Tibial nerve (tissue), 4 donors: Measurements from ENCODE around the gene ZNF385B. TPM values are rescaled to one million over a fixed set of nuclear protein-coding genes. Genes with fewer than 3 reads are reported as not detected.

Experiments used
- DNase-seq, 2 donors: peaks; one replicate each; pipeline ENCODE4 v3.0.0-alpha.2; 2019; ENCODE audit warnings: low spot score in 2 of 2
- H3K27ac ChIP-seq, 4 donors: fragments of 200-600 bp; sonication (generic) in 3 of 4; one replicate each; pipeline ENCODE4 v1.5.1; 2017 to 2019; ENCODE audit warnings: mild to moderate bottlenecking in 1 of 4
- H3K27me3 ChIP-seq, 2 donors: fragments of 200-600 bp; sonication (generic) in 1 of 2; one replicate each; pipeline versions ENCODE4 v1.5.1 to v1.6.0; 2017 to 2019
- H3K36me3 ChIP-seq, 3 donors: fragments of 200-600 bp; sonication (generic); one replicate each; pipeline ENCODE4 v1.5.1; 2018 to 2019
- H3K4me1 ChIP-seq, 4 donors: fragments of 200-600 bp; sonication (generic) in 3 of 4; one replicate each; pipeline ENCODE4 v1.5.1; 2017 to 2019
- H3K4me3 ChIP-seq, 4 donors: fragments of 200-600 bp; sonication (generic) in 3 of 4; one replicate each; pipeline ENCODE4 v1.5.1; 2017 to 2019; ENCODE audit warnings: mild to moderate bottlenecking in 1 of 4, moderate library complexity in 1 of 4
- H3K9me3 ChIP-seq, 4 donors: fragments of 200-600 bp; sonication (generic) in 3 of 4; one replicate each; pipeline ENCODE4 v1.5.1; 2017 to 2019
- CTCF ChIP-seq, 5 experiments: fragments of 200-600 bp in 3 of 5; fragments of 450-650 bp in 2 of 5; sonication (generic) in 3 of 5; IDR thresholded peaks; one replicate each; pipeline ENCODE4 v1.5.1; 2016 to 2019; ENCODE audit warnings: antibody characterized with exemption in 5 of 5, mild to moderate bottlenecking in 3 of 5, moderate library complexity in 2 of 5
- EP300 ChIP-seq, 2 donors: sonication (generic); formaldehyde crosslinking; IDR thresholded peaks; one replicate each; pipeline ENCODE4 v1.6.1; 2017; ENCODE audit warnings: antibody characterized with exemption in 2 of 2, mild to moderate bottlenecking in 1 of 2
- POLR2A ChIP-seq, 2 donors: fragments of 450-650 bp; IDR thresholded peaks; one replicate each; pipeline ENCODE4 v1.6.1; 2017; ENCODE audit warnings: antibody characterized with exemption in 2 of 2, mild to moderate bottlenecking in 2 of 2, moderate library complexity in 2 of 2
- WGBS, 2 donors: methylation state at CpG; one replicate each; pipeline ENCODE4 v1.1.5; 2018; 5-methylcytosine and 5-hydroxymethylcytosine counted together
- total RNA-seq, 4 donors: library from RNA; depleted of rRNA; stranded (reverse); fragments of >200 nt; gene quantifications; one replicate each; pipeline ENCODE4 v1.1.0, GENCODE V29; 2016

Gene ZNF385B
- total RNA-seq, 4 donors from 2014 or later: 1.2 to 3.9 (median 2.6) TPM

- Histone ChIP-seq H3K27ac (no peak overlapping the region), H3K9me3 (no peaks in the 10 kb centered on the region), H3K36me3 (no peaks in the 10 kb centered on the region), H3K27me3 (no peaks in the 10 kb centered on the region), H3K4me1 (no peaks in the 10 kb centered on the region), H3K4me3 (no peak overlapping the region)
- TF ChIP-seq POLR2A (IDR thresholded peaks at IDR 0.05) (no peak), EP300 (IDR thresholded peaks at IDR 0.05) (no peak), CTCF (IDR thresholded peaks at IDR 0.05) (no peak)
- WGBS, 2 donors: 86 to 88% methylated on average over 1 of the region's 1 CpG
- DNase-seq: no peak
Observed at GRCh38 chr2:179715871-179716270, 145.5 kb downstream of the ZNF385B start.

- Histone ChIP-seq H3K27me3 (no peaks in the 10 kb centered on the region), H3K9me3 (no peaks in the 10 kb centered on the region), H3K27ac (no peak overlapping the region), H3K4me1 (no peaks in the 10 kb centered on the region), H3K36me3 (no peaks in the 10 kb centered on the region), H3K4me3 (no peak overlapping the region)
- no peak for DNase-seq
- WGBS, 2 donors: 55 to 82% methylated on average over 1 of the region's 1 CpG
- TF ChIP-seq CTCF (IDR thresholded peaks at IDR 0.05) (no peak), POLR2A (IDR thresholded peaks at IDR 0.05) (no peak), EP300 (IDR thresholded peaks at IDR 0.05) (no peak)
Observed at GRCh38 chr2:179715196-179715595, 146.2 kb downstream of the ZNF385B start.

GRCh38 chr2:179712825-179713224, 148.6 kb downstream of the ZNF385B start:
- 79 to 87% methylated on average over 4 of the region's 4 CpGs for WGBS, 2 donors
- Histone ChIP-seq H3K27me3 (no peaks in the 10 kb centered on the region), H3K27ac (no peak overlapping the region), H3K36me3 (no peaks in the 10 kb centered on the region), H3K9me3 (no peaks in the 10 kb centered on the region), H3K4me3 (no peak overlapping the region), H3K4me1 (no peaks in the 10 kb centered on the region)
- no peak for DNase-seq
- TF ChIP-seq POLR2A (IDR thresholded peaks at IDR 0.05) (no peak), CTCF (IDR thresholded peaks at IDR 0.05) (no peak), EP300 (IDR thresholded peaks at IDR 0.05) (no peak)

DNA sequence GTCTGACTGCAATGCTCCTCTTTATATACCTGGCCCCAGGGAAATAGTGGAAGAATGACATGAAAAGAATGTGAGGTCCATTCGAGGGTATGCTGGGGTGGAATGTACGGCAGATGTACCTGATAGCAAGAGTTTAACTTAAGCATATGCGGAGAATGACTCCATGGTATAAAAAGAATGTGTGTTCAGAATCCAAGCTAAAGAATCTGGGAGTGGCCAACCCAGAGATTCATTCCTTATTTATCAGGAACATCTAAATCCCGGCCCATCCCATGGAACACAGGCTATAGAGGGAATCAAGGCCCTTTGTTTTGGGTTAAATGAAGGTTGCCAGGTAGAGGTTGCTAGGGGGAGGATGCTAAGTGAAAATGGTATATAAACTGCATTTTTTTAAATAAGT, 150.0 kb downstream of the ZNF385B start:
- DNase-seq: no peak
- WGBS, 2 donors: 81 to 82% methylated on average over 4 of the region's 4 CpGs
- no peaks in the 10 kb centered on the region for H3K9me3 ChIP-seq
- no peaks in the 10 kb centered on the region for H3K27me3 ChIP-seq
- H3K27ac ChIP-seq: no peak overlapping the region
- H3K4me1 ChIP-seq: no peaks in the 10 kb centered on the region
- H3K36me3 ChIP-seq: no peaks in the 10 kb centered on the region
- H3K4me3 ChIP-seq: no peak overlapping the region
- no peak for TF ChIP-seq POLR2A (IDR thresholded peaks at IDR 0.05)
- no peak for TF ChIP-seq EP300 (IDR thresholded peaks at IDR 0.05)
- TF ChIP-seq CTCF (IDR thresholded peaks at IDR 0.05): no peak

- H3K4me3 ChIP-seq: no peak overlapping the region
- H3K4me1 ChIP-seq: no peaks in the 10 kb centered on the region
- no peaks in the 10 kb centered on the region for H3K9me3 ChIP-seq
- WGBS, 2 donors: 46 to 58% methylated on average over 1 of the region's 1 CpG
- TF ChIP-seq POLR2A (IDR thresholded peaks at IDR 0.05) (no peak), EP300 (IDR thresholded peaks at IDR 0.05) (no peak)
- no peaks in the 10 kb centered on the region for H3K27me3 ChIP-seq
- H3K27ac ChIP-seq: no peak overlapping the region
- no peaks in the 10 kb centered on the region for H3K36me3 ChIP-seq
- DNase-seq: no peak
Observed at GRCh38 chr2:179703702-179704101, 157.7 kb downstream of the ZNF385B start.

- H3K27me3 ChIP-seq: no peaks in the 10 kb centered on the region
- no peaks in the 10 kb centered on the region for H3K9me3 ChIP-seq
- no peak overlapping the region for H3K4me3 ChIP-seq
- no peaks in the 10 kb centered on the region for H3K36me3 ChIP-seq
- no peaks in the 10 kb centered on the region for H3K4me1 ChIP-seq
- TF ChIP-seq EP300 (IDR thresholded peaks at IDR 0.05) (no peak), POLR2A (IDR thresholded peaks at IDR 0.05) (no peak), CTCF (IDR thresholded peaks at IDR 0.05) (no peak)
- H3K27ac ChIP-seq: no peak overlapping the region
- WGBS, 2 donors: 74 to 85% methylated on average over 1 of the region's 1 CpG
- no peak for DNase-seq
Observed at GRCh38 chr2:179702912-179703311, 158.5 kb downstream of the ZNF385B start.
